DMS153 treated with DMSO at 0.1 percent for 48 hours (cell line): Measurements from ENCODE around the gene MTOR.
A peak's percentile ranks its signal among the peaks of the same experiment; 100 is the strongest.
"Not testable (repeated sequence)": the region's sequence is repeated elsewhere in the genome, so short reads cannot be mapped to it uniquely, and the experiment has no call there.

Experiments used
- DNase-seq: peaks from one replicate; lab custom pipeline; 2025; ENCODE audit not compliant: unreplicated experiment; lab: John Stamatoyannopoulos, UW

Gene MTOR

GRCh38 chr1:11067716-11068599, 194.4 kb downstream of the MTOR start:
- no peak for DNase-seq

GRCh38 chr1:11065796-11066195, 196.6 kb downstream of the MTOR start:
- no peak for DNase-seq

GRCh38 chr1:11064942-11065341, 197.4 kb downstream of the MTOR start:
- DNase-seq = no peak

GRCh38 chr1:11063937-11064537, 198.3 kb downstream of the MTOR start:
- DNase-seq = not testable (repeated sequence)

GRCh38 chr1:11062965-11063401, 199.4 kb downstream of the MTOR start:
- DNase-seq = no peak

- no peak for DNase-seq
Measured at GRCh38 chr1:11061652-11062365, 200.5 kb downstream of the MTOR start.

- DNase-seq = peak; percentile 91
Measured at GRCh38 chr1:11059968-11060830, 202.2 kb downstream of the MTOR start, which contains the start of gene SRM. TSS of gene SRM (minus strand) at chr1:11060018. CDS start at chr1:11059943, 75 bp downstream.

- DNase-seq = no peak
Measured at GRCh38 chr1:11059155-11059967, 203.0 kb downstream of the MTOR start.

GRCh38 chr1:11058595-11059154, 203.7 kb downstream of the MTOR start:
- no peak for DNase-seq

GRCh38 chr1:11058026-11058425, 204.3 kb downstream of the MTOR start:
- DNase-seq = no peak

- DNase-seq = no peak
Measured at GRCh38 chr1:11057477-11057876, 204.9 kb downstream of the MTOR start.
